IPS-NIHi7 (cell line): Measurements from ENCODE around the gene TXLNG.

ENCODE experiments used
- DNase-seq: peaks from one replicate; pipeline ENCODE4 v3.0.0; 2012; ENCODE audit warnings: mixed read lengths; ENCODE audit errors: extremely low spot score

The TXLNG gene

GRCh38 chrX:16785247-16786138 lies 773 bp upstream of the TXLNG start:
- no peak for DNase-seq

- DNase-seq: peak; percentile 35
Measured at GRCh38 chrX:16786791-16787735, 797 bp downstream of the TXLNG start.

- DNase-seq: no peak
Measured at GRCh38 chrX:16788477-16788876, 2.2 kb downstream of the TXLNG start.

GRCh38 chrX:16796298-16796697 lies 10.0 kb downstream of the TXLNG start:
- DNase-seq: no peak

- no peak for DNase-seq
Measured at GRCh38 chrX:16797358-16797757, 11.1 kb downstream of the TXLNG start.

GRCh38 chrX:16797841-16798240 lies 11.6 kb downstream of the TXLNG start:
- no peak for DNase-seq

GRCh38 chrX:16804923-16805464 lies 18.7 kb downstream of the TXLNG start:
- DNase-seq: no peak

GRCh38 chrX:16807548-16807947 lies 21.3 kb downstream of the TXLNG start:
- peak; percentile 71 for DNase-seq

GRCh38 chrX:16807976-16808542 lies 21.8 kb downstream of the TXLNG start:
- peak; percentile 31 for DNase-seq

GRCh38 chrX:16814597-16814996 lies 28.3 kb downstream of the TXLNG start:
- DNase-seq: no peak

- no peak for DNase-seq
Measured at GRCh38 chrX:16819634-16820033, 33.4 kb downstream of the TXLNG start.

- DNase-seq: no peak
Measured at GRCh38 chrX:16822723-16823122, 36.5 kb downstream of the TXLNG start.

- no peak for DNase-seq
Measured at GRCh38 chrX:16825264-16826035, 39.2 kb downstream of the TXLNG start.

- peak; percentile 37 for DNase-seq
Measured at GRCh38 chrX:16826207-16826606, 39.9 kb downstream of the TXLNG start.

- no peak for DNase-seq
Measured at GRCh38 chrX:16827225-16827624, 41.0 kb downstream of the TXLNG start.

- DNase-seq: no peak
Measured at GRCh38 chrX:16828124-16828908, 42.0 kb downstream of the TXLNG start.

GRCh38 chrX:16832301-16832700 lies 46.0 kb downstream of the TXLNG start:
- DNase-seq: no peak

GRCh38 chrX:16834806-16835205 lies 48.5 kb downstream of the TXLNG start:
- no peak for DNase-seq

GRCh38 chrX:16836371-16836770 lies 50.1 kb downstream of the TXLNG start:
- peak; percentile 81 for DNase-seq
